K562 (cell line): Measurements from ENCODE around the gene STUB1. TPM values are rescaled to one million over a fixed set of nuclear protein-coding genes. Genes with fewer than 3 reads are reported as not detected.

Source experiments
- CBFA2T2 ChIP-seq: fragments of 450-650 bp; conservative IDR thresholded peaks from 2 replicates; pipeline ENCODE4 v1.6.1; 2017; ENCODE audit warnings: mild to moderate bottlenecking
- CBX1 ChIP-seq: sonication (generic); IDR thresholded peaks from 2 replicates; pipeline ENCODE4 v1.6.1; 2016; ENCODE audit warnings: antibody characterized with exemption, low read depth, mild to moderate bottlenecking
- EP400 ChIP-seq: fragments of 450-650 bp; IDR thresholded peaks from 2 replicates; pipeline ENCODE4 v1.6.1; 2017; ENCODE audit warnings: antibody characterized with exemption, mild to moderate bottlenecking, moderate library complexity
- IFI16 ChIP-seq: fragments of 250-450 bp; sonication (Bioruptor Pico); IDR thresholded peaks from 2 replicates; pipeline ENCODE4 v2.1.2; 2022; ENCODE audit warnings: mild to moderate bottlenecking, inconsistent platforms
- KDM5B ChIP-seq: fragments of 200-600 bp; sonication (generic); IDR thresholded peaks from 2 replicates; pipeline ENCODE4 v1.6.1; 2012; ENCODE audit warnings: low read depth, mild to moderate bottlenecking, moderate library complexity, low read length, control low read depth, inconsistent platforms; ENCODE audit not compliant: insufficient replicate concordance
- PCBP1 ChIP-seq: fragments of 200-400 bp; formaldehyde crosslinking; IDR thresholded peaks from 2 replicates; pipeline ENCODE4 v1.6.1; 2018; ENCODE audit warnings: mild to moderate bottlenecking, low read depth, low read length; ENCODE audit not compliant: poor library complexity, severe bottlenecking
- STAG1 ChIP-seq: sonication (generic); formaldehyde crosslinking; IDR thresholded peaks from 2 replicates; pipeline ENCODE4 v1.5.0; 2020; ENCODE audit warnings: missing genetic modification reagents, borderline replicate concordance
- TAF9B ChIP-seq: fragments of 450-650 bp; IDR thresholded peaks from 2 replicates; pipeline ENCODE4 v1.6.1; 2018; ENCODE audit warnings: mild to moderate bottlenecking; ENCODE audit not compliant: partially characterized antibody
- ZNF707 ChIP-seq: fragments of 250-450 bp; sonication (Bioruptor Pico); conservative IDR thresholded peaks from 2 replicates; pipeline ENCODE4 v1.8.0; 2022; ENCODE audit warnings: inconsistent platforms, mild to moderate bottlenecking, moderate library complexity
- polyA plus RNA-seq, 8 experiments: library from polyadenylated mRNA; depleted of rRNA in 4 of 8; stranded (reverse) in 5 of 8; unstranded in 3 of 8; fragments of >200 nt; fragmentation: Nextera tagmentation in 2 of 8; fragmentation: Illumina TruSeq in 1 of 8; extraction: Ambion mirVana in 2 of 8; extraction: Trizol in 1 of 8; gene quantifications; 2 replicates each; pipeline versions ENCODE4 v1.2.1 to v1.2.3, GENCODE V29; 2011 to 2014; ENCODE audit warnings: inconsistent platforms in 1 of 8, missing spikeins in 1 of 8
- total RNA-seq, 7 experiments: library from RNA; depleted of rRNA in 6 of 7; stranded (reverse); fragments of >200 nt in 6 of 7; fragmentation: Illumina TruSeq in 2 of 7; extraction: Trizol in 2 of 7; gene quantifications; 2 replicates each; pipeline versions ENCODE4 v1.2.1 to v1.2.3, GENCODE V29; 2011 to 2021; ENCODE audit warnings: low replicate concordance in 1 of 7
- TF ChIP-seq, protein P1 (sequence below): fragments of 200-800 bp; sonication (Bioruptor generic); IDR thresholded peaks from 2 replicates; pipeline ENCODE4 v1.6.1; 2017; ENCODE audit warnings: missing genetic modification characterization, missing compliant biosample characterization
- TF ChIP-seq, protein P2 (sequence below): sonication (generic); formaldehyde crosslinking; IDR thresholded peaks from 2 replicates; pipeline ENCODE4 v1.4.0; 2020; ENCODE audit warnings: mild to moderate bottlenecking, missing genetic modification reagents
- TF ChIP-seq, protein P3 (sequence below): IDR thresholded peaks from 3 replicates; pipeline ENCODE4 v1.6.1; 2011; ENCODE audit warnings: borderline replicate concordance, mild to moderate bottlenecking, moderate library complexity; ENCODE audit not compliant: insufficient read length; ENCODE audit errors: extremely low read depth

The STUB1 gene
- total and polyA plus RNA-seq, 9 of the 15 experiments (the other 6 are each of a cell fraction or from before 2014, with no cell fraction given) = 10.6 to 251 (median 152) TPM

DNA sequence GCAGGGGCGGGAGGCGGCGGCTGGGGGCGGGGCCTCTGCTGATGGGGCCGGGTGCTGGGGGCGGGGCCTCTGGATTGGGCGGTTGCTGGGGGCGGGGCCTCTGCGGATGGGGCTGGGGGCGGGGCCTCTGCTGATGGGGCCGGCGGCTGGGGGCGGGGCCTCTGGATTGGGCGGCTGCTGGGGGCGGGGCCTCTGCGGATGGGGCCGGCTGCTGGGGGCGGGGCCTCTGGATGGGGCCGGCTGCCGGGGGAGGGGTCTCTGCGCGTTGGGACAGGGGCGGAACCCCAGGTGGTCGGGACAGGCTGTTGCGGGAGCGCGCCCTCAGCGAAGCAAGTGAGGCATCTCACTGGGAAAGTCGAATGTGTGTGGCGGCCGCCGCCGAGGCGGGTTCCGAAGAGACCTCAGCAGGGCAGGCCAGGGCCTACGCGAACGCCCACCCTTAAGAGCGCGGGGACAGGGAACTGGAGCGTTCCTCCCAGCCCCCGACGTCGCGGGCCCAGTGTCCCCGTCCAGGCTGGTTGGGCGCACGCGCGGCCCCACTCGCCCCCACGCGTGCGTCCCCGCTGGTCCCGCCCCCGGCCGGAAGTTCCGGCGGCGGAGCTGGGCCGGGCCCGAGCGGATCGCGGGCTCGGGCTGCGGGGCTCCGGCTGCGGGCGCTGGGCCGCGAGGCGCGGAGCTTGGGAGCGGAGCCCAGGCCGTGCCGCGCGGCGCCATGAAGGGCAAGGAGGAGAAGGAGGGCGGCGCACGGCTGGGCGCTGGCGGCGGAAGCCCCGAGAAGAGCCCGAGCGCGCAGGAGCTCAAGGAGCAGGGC is at the start of gene STUB1 (continued):
- no peak for TF ChIP-seq STAG1 (CRISPR knock-in tag)
- TF ChIP-seq TAF9B = no peak
- TF ChIP-seq IFI16 (CRISPR knock-in tag) = no peak
- TF ChIP-seq PCBP1 = no peak
- TF ChIP-seq EP400 = peak; percentile 42; the same call in 1 of the 2 replicates
- 0 out of 2 replicates have a peak, but pooled peaks have one; percentile 20 for TF ChIP-seq CBX1
- peak; percentile 53 for TF ChIP-seq KDM5B
- no peak for TF ChIP-seq CBFA2T2
- TF ChIP-seq, protein P1, sequence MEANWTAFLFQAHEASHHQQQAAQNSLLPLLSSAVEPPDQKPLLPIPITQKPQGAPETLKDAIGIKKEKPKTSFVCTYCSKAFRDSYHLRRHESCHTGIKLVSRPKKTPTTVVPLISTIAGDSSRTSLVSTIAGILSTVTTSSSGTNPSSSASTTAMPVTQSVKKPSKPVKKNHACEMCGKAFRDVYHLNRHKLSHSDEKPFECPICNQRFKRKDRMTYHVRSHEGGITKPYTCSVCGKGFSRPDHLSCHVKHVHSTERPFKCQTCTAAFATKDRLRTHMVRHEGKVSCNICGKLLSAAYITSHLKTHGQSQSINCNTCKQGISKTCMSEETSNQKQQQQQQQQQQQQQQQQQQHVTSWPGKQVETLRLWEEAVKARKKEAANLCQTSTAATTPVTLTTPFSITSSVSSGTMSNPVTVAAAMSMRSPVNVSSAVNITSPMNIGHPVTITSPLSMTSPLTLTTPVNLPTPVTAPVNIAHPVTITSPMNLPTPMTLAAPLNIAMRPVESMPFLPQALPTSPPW = peak; percentile 84
- no peak for TF ChIP-seq ZNF707 (CRISPR knock-in tag)
- TF ChIP-seq, protein P2, sequence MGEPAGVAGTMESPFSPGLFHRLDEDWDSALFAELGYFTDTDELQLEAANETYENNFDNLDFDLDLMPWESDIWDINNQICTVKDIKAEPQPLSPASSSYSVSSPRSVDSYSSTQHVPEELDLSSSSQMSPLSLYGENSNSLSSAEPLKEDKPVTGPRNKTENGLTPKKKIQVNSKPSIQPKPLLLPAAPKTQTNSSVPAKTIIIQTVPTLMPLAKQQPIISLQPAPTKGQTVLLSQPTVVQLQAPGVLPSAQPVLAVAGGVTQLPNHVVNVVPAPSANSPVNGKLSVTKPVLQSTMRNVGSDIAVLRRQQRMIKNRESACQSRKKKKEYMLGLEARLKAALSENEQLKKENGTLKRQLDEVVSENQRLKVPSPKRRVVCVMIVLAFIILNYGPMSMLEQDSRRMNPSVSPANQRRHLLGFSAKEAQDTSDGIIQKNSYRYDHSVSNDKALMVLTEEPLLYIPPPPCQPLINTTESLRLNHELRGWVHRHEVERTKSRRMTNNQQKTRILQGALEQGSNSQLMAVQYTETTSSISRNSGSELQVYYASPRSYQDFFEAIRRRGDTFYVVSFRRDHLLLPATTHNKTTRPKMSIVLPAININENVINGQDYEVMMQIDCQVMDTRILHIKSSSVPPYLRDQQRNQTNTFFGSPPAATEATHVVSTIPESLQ (CRISPR knock-in tag) = peak; percentile 45; the same call in 1 of the 2 replicates
- TF ChIP-seq, protein P3, sequence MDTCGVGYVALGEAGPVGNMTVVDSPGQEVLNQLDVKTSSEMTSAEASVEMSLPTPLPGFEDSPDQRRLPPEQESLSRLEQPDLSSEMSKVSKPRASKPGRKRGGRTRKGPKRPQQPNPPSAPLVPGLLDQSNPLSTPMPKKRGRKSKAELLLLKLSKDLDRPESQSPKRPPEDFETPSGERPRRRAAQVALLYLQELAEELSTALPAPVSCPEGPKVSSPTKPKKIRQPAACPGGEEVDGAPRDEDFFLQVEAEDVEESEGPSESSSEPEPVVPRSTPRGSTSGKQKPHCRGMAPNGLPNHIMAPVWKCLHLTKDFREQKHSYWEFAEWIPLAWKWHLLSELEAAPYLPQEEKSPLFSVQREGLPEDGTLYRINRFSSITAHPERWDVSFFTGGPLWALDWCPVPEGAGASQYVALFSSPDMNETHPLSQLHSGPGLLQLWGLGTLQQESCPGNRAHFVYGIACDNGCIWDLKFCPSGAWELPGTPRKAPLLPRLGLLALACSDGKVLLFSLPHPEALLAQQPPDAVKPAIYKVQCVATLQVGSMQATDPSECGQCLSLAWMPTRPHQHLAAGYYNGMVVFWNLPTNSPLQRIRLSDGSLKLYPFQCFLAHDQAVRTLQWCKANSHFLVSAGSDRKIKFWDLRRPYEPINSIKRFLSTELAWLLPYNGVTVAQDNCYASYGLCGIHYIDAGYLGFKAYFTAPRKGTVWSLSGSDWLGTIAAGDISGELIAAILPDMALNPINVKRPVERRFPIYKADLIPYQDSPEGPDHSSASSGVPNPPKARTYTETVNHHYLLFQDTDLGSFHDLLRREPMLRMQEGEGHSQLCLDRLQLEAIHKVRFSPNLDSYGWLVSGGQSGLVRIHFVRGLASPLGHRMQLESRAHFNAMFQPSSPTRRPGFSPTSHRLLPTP = no peak
